Astrocyte (in vitro differentiated cells and primary cell): ENCODE results near the gene ZMIZ1. TPM values are rescaled to one million over a fixed set of nuclear protein-coding genes. Genes with fewer than 3 reads are reported as not detected.

ENCODE experiments used
- DNase-seq: peaks from one replicate; pipeline ENCODE4 v3.0.0-alpha.2; 2010; ENCODE audit warnings: low read depth
- FAIRE-seq: peaks from 2 replicates; lab custom pipeline; 2011; peaks lifted over from hg19 to GRCh38; lab: Jason Lieb, UNC
- H2AFZ ChIP-seq: 2 replicates; pipeline ENCODE4 v1.6.0; 2012; ENCODE audit warnings: low read depth, low read length, inconsistent platforms
- H3K27ac ChIP-seq: 2 replicates; pipeline ENCODE4 v1.5.1; 2011; ENCODE audit warnings: low read depth, low read length, inconsistent platforms
- H3K27me3 ChIP-seq: 2 replicates; pipeline ENCODE4 v1.6.0; 2011; ENCODE audit warnings: low read length, inconsistent platforms; ENCODE audit not compliant: insufficient read depth
- H3K36me3 ChIP-seq: 2 replicates; pipeline ENCODE4 v1.5.1; 2011; ENCODE audit warnings: low read length, inconsistent platforms; ENCODE audit not compliant: insufficient read depth
- H3K4me1 ChIP-seq: 2 replicates; pipeline ENCODE4 v1.5.1; 2011; ENCODE audit warnings: low read length, inconsistent platforms; ENCODE audit not compliant: insufficient read depth
- H3K4me2 ChIP-seq: 2 replicates; pipeline ENCODE4 v1.6.0; 2012; ENCODE audit warnings: low read length, inconsistent platforms
- H3K4me3 ChIP-seq: 2 replicates; pipeline ENCODE4 v1.5.1; 2011; ENCODE audit warnings: low read depth, mild to moderate bottlenecking, low read length, inconsistent platforms; ENCODE audit not compliant: insufficient read depth
- H3K79me2 ChIP-seq: 2 replicates; pipeline ENCODE4 v1.6.0; 2012; ENCODE audit warnings: mild to moderate bottlenecking, low read length, inconsistent platforms; ENCODE audit not compliant: insufficient read depth
- H3K9ac ChIP-seq: 2 replicates; pipeline ENCODE4 v1.6.0; 2012; ENCODE audit warnings: mild to moderate bottlenecking, low read length, inconsistent platforms
- H3K9me3 ChIP-seq: 2 replicates; pipeline ENCODE4 v1.5.1; 2012; ENCODE audit warnings: low read depth, mild to moderate bottlenecking, low read length, inconsistent platforms; ENCODE audit not compliant: insufficient read depth
- H4K20me1 ChIP-seq: 2 replicates; pipeline ENCODE4 v1.6.0; 2012; ENCODE audit warnings: low read length, inconsistent platforms; ENCODE audit not compliant: insufficient read depth
- H3K27ac Mint-ChIP-seq: one replicate; pipeline ENCODE4 v1.8.0; 2021; ENCODE audit warnings: mild to moderate bottlenecking, mixed read lengths; ENCODE audit not compliant: unreplicated experiment
- H3K27me3 Mint-ChIP-seq: one replicate; pipeline ENCODE4 v1.8.0; 2021; ENCODE audit warnings: low read depth, mixed read lengths; ENCODE audit not compliant: unreplicated experiment
- H3K36me3 Mint-ChIP-seq: one replicate; pipeline ENCODE4 v1.8.0; 2021; ENCODE audit warnings: low read depth, mixed read lengths; ENCODE audit not compliant: unreplicated experiment
- H3K4me1 Mint-ChIP-seq: one replicate; pipeline ENCODE4 v1.8.0; 2021; ENCODE audit warnings: low read depth, mixed read lengths; ENCODE audit not compliant: unreplicated experiment
- H3K4me3 Mint-ChIP-seq: one replicate; pipeline ENCODE4 v1.8.0; 2021; ENCODE audit warnings: mild to moderate bottlenecking, moderate library complexity, mixed read lengths; ENCODE audit not compliant: unreplicated experiment
- H3K9me3 Mint-ChIP-seq: one replicate; pipeline ENCODE4 v1.8.0; 2021; ENCODE audit warnings: mild to moderate bottlenecking, mixed read lengths; ENCODE audit not compliant: unreplicated experiment
- EZH2 ChIP-seq: IDR thresholded peaks from 2 replicates; pipeline ENCODE4 v1.6.1; 2012; ENCODE audit warnings: mild to moderate bottlenecking, low read length, inconsistent platforms; ENCODE audit not compliant: insufficient read depth
- total RNA-seq: library from RNA; stranded (reverse); gene quantifications from 2 replicates; pipeline ENCODE4 v1.2.1, GENCODE V29; 2021
- TF ChIP-seq, protein P1 (sequence below): IDR thresholded peaks from 2 replicates; pipeline ENCODE4 v1.5.1; 2011; ENCODE audit warnings: low read depth, mild to moderate bottlenecking, inconsistent platforms, low read length, moderate library complexity; ENCODE audit not compliant: insufficient read depth

Gene ZMIZ1
- total RNA-seq, 1 donor from 2014 or later = 45.5 TPM

DNA sequence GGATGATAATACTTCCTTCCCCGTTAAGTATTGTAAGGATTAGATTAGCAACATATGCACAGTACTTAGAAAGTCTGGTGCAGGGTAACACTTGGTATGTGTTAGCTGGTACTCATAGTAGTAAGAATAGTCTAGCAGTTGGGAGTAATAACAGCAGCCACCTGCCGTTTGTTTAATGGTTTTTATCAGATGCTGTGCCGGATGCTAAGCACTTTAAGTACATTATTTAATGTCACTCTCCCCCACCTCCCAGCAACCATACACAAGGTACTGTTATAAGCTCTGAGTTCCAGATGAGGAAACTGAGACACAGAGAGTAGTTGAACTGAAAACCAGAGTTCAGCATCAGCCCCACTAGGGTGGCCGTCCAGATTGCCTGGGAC, 60.1 kb downstream of the ZMIZ1 start:
- H3K4me2 ChIP-seq = peak overlapping the region; percentile 65
- no peak for DNase-seq
- H3K4me1 Mint-ChIP-seq = peaks cover 62% of the 10 kb centered on the region
- FAIRE-seq = no peak
- peaks cover 10% of the 10 kb centered on the region for H3K36me3 Mint-ChIP-seq
- H3K27ac ChIP-seq = peak overlapping the region; percentile 57
- H3K4me3 Mint-ChIP-seq = no peak overlapping the region
- H3K27me3 Mint-ChIP-seq = no peaks in the 10 kb centered on the region
- peaks cover 94% of the 10 kb centered on the region for H3K79me2 ChIP-seq
- H3K4me1 ChIP-seq = peaks cover 64% of the 10 kb centered on the region
- TF ChIP-seq, protein P1, sequence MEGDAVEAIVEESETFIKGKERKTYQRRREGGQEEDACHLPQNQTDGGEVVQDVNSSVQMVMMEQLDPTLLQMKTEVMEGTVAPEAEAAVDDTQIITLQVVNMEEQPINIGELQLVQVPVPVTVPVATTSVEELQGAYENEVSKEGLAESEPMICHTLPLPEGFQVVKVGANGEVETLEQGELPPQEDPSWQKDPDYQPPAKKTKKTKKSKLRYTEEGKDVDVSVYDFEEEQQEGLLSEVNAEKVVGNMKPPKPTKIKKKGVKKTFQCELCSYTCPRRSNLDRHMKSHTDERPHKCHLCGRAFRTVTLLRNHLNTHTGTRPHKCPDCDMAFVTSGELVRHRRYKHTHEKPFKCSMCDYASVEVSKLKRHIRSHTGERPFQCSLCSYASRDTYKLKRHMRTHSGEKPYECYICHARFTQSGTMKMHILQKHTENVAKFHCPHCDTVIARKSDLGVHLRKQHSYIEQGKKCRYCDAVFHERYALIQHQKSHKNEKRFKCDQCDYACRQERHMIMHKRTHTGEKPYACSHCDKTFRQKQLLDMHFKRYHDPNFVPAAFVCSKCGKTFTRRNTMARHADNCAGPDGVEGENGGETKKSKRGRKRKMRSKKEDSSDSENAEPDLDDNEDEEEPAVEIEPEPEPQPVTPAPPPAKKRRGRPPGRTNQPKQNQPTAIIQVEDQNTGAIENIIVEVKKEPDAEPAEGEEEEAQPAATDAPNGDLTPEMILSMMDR = no peak
- TF ChIP-seq EZH2 = no peak
- H3K9ac ChIP-seq = peak overlapping the region; percentile 1
- no peaks in the 10 kb centered on the region for H3K9me3 Mint-ChIP-seq
- H3K36me3 ChIP-seq = peaks cover 19% of the 10 kb centered on the region
- H2AFZ ChIP-seq = no peak overlapping the region
- H4K20me1 ChIP-seq = peaks cover 93% of the 10 kb centered on the region
- H3K27me3 ChIP-seq = no peaks in the 10 kb centered on the region
- H3K9me3 ChIP-seq = no peaks in the 10 kb centered on the region
- H3K4me3 ChIP-seq = no peak overlapping the region
- no peak overlapping the region for H3K27ac Mint-ChIP-seq

DNA sequence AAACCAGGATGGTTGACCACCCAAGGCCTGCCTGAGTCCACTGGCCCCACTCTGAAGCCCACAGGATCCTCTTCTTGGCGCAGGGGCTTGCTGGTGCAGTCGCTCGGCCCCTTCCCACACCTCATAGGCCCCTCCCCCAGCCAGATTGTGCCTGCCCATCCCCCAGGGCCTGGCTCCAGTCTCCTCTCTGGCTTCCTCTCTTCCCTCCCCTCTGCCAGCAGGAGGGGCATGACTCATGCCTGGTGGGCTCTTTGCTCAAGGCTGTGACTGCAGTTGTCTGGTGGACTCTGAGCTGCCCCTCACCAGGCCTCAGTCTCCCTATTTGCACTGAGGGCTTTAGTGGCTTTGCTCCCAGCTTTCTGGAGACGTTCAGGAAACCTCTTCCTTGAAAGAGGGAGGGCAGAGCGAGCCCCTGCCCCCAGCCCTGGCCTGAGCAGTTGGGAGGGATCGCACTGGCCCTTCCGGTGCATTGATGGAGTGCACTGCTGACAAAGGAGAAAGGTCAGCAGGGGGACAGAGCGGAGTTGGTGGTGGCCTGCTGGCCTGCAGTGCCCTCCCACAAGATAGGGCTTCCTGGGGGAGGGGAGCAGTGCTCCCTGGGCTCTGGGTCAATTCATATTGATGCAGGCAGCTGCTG, 60.7 kb downstream of the ZMIZ1 start:
- H3K9me3 Mint-ChIP-seq = no peaks in the 10 kb centered on the region
- H2AFZ ChIP-seq = no peak overlapping the region
- peak overlapping the region; percentile 50 for H3K9ac ChIP-seq
- DNase-seq = peak; percentile 62
- peak overlapping the region; percentile 65 for H3K4me2 ChIP-seq
- H3K36me3 ChIP-seq = peaks cover 14% of the 10 kb centered on the region
- H4K20me1 ChIP-seq = peaks cover 93% of the 10 kb centered on the region
- H3K4me1 Mint-ChIP-seq = peaks cover 65% of the 10 kb centered on the region
- no peaks in the 10 kb centered on the region for H3K27me3 Mint-ChIP-seq
- peaks cover 61% of the 10 kb centered on the region for H3K4me1 ChIP-seq
- peak overlapping the region; percentile 50 for H3K4me3 Mint-ChIP-seq
- FAIRE-seq = no peak
- peaks cover 7% of the 10 kb centered on the region for H3K36me3 Mint-ChIP-seq
- no peak overlapping the region for H3K4me3 ChIP-seq
- H3K9me3 ChIP-seq = no peaks in the 10 kb centered on the region
- peaks cover 94% of the 10 kb centered on the region for H3K79me2 ChIP-seq
- H3K27ac Mint-ChIP-seq = peak overlapping the region; percentile 47
- no peaks in the 10 kb centered on the region for H3K27me3 ChIP-seq
- peak overlapping the region; percentile 57 for H3K27ac ChIP-seq
- TF ChIP-seq EZH2 = no peak
- TF ChIP-seq, protein P1 = no peak

DNA sequence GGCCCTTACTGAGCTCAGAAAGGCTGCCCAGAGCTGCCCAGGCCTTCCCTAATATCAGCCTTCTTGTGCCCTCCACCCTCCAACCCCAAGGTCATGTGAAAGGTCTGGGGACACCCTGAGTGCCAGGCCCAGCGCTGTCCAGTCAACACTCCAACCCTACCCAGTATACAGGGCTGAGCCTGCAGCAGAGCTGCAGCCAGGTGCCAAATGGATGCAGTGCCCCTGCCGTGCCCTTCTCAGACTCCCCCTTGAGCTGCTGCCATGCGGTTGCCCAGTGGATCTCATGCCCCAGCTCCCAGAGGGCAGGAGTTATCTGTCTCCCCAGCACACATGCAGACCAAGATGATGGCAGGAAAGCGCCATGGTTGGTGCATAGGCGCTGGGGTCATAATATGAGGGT, 61.5 kb downstream of the ZMIZ1 start:
- Mint-ChIP-seq H3K27ac (no peak overlapping the region), H3K4me3 (peak overlapping the region; percentile 50), H3K36me3 (peaks cover 5% of the 10 kb centered on the region), H3K9me3 (no peaks in the 10 kb centered on the region), H3K27me3 (no peaks in the 10 kb centered on the region), H3K4me1 (peaks cover 67% of the 10 kb centered on the region)
- H2AFZ ChIP-seq = no peak overlapping the region
- no peak overlapping the region for H3K4me3 ChIP-seq
- no peaks in the 10 kb centered on the region for H3K27me3 ChIP-seq
- H3K79me2 ChIP-seq = peaks cover 94% of the 10 kb centered on the region
- peaks cover 9% of the 10 kb centered on the region for H3K36me3 ChIP-seq
- H3K4me1 ChIP-seq = peaks cover 60% of the 10 kb centered on the region
- H3K9me3 ChIP-seq = no peaks in the 10 kb centered on the region
- peaks cover 85% of the 10 kb centered on the region for H4K20me1 ChIP-seq
- no peak overlapping the region for H3K4me2 ChIP-seq
- FAIRE-seq (no peak), DNase-seq (no peak)
- no peak overlapping the region for H3K27ac ChIP-seq
- TF ChIP-seq, protein P1 = no peak
- no peak for TF ChIP-seq EZH2
- no peak overlapping the region for H3K9ac ChIP-seq
